ENCODE data around the gene INIP.

The INIP gene

GRCh38 chr9:112717661-112718331, at the start of gene INIP:
Gene INIP (minus strand): TSS chr9:112718117. CDS start chr9:112716485, 1,632 bp downstream.
- peak; percentile 97 for DNase-seq (ENCODE audit: low spot score)

GRCh38 chr9:112765281-112765680, 47.4 kb upstream of the INIP start:
- DNase-seq (ENCODE audit: low spot score): no peak

- peak; percentile 68 for DNase-seq (ENCODE audit: low spot score)
Observed at GRCh38 chr9:112764837-112765236, 46.9 kb upstream of the INIP start.

- peak; percentile 27 for DNase-seq (ENCODE audit: low spot score)
Observed at GRCh38 chr9:112764344-112764743, 46.4 kb upstream of the INIP start.

DNA sequence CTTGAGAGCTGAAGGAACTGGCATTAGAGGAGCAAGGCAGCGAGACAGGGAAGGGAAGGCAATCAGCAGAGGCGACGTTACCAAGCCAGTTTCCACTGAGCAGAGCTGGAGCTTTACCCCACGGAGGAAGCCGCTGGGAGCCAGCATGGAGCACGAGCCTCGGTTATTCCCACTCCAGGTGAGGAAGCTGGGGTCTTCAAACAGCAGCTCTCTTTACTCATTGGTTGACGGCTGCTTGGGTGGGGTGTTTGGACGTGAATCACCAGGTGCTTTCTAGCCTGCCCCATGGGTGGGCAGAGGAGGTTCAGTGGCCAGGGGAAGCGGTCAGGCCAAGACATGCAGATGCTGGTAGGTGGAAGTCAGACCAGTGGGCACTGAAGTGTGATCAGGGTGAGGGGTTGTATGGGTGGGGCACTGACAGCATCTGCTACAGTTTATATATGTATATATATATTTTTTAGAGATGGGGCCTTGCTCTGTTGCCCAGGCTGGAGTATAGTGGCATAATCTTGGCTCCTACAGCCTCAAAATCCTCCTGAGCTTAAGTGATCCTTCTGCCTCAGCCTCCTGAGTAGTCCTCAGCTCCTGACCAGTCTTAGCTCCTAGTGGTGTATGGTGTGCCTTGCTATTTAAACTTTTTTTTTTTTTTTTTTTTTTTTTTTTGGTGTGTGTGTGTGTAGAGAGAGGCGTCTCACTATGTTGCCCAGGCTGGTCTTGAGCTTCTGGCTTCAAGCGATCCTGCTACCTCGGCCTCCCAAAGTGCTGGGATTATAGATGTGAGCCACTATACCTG, 45.0 kb upstream of the INIP start:
- DNase-seq (ENCODE audit: low spot score): no peak

- no peak for DNase-seq (ENCODE audit: low spot score)
Observed at GRCh38 chr9:112761912-112762655, 44.2 kb upstream of the INIP start.

GRCh38 chr9:112760821-112761220, 42.9 kb upstream of the INIP start:
- no peak for DNase-seq (ENCODE audit: low spot score)

- DNase-seq (ENCODE audit: low spot score): no peak
Observed at GRCh38 chr9:112757940-112758339, 40.0 kb upstream of the INIP start.

DNA sequence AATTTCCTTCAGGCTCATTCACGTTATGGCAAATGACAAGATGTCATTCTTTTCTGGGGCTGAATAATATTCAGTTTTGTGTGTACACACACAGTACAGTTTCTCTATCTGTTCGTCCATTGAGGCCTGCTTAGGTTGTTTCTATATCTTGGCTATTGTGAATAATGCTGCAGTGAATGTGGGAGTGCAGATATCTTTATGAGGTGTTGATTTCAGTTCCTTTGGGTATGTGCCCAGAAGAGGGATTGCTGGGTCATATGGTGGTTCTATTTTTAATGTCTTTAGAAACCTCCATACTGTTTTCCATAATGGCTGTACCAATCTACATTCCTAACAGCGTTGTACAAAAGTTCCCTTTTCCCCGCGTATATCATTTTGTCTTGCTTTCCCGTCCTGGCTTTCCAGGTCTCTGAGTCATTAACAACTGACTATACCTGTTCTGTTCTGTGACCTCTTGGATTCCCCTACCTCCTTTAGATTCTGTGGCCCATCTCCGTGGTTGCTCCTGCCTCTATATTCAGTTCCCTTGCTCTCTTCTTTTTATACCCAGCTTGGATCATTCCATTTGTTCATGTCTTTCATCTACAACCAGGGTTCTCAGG, 39.5 kb upstream of the INIP start:
- no peak for DNase-seq (ENCODE audit: low spot score)

GRCh38 chr9:112755675-112756074, 37.8 kb upstream of the INIP start:
- DNase-seq (ENCODE audit: low spot score): no peak

DNA sequence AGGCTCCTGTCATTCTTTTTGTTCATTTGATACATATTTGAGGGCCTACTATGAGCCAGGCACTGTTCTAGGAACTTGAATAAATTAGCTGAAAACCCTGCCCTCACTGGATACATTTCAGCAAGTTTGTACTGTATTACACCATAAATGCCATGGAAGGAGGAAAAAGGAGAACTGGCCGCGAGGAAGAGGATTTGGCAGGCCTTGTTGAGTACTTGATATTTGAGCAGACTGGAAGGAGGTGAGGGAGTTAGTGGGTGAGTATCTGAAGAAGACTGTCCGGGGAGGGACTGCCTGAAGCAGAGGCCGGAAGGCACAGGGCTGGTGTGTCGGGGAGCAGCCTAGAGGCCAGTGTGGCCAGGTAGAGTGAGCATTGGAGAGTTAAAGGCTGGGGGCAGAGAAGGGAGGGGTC, 37.1 kb upstream of the INIP start:
- DNase-seq (ENCODE audit: low spot score): no peak

- DNase-seq (ENCODE audit: low spot score): peak; percentile 71
Observed at GRCh38 chr9:112754578-112754977, 36.7 kb upstream of the INIP start.

DNA sequence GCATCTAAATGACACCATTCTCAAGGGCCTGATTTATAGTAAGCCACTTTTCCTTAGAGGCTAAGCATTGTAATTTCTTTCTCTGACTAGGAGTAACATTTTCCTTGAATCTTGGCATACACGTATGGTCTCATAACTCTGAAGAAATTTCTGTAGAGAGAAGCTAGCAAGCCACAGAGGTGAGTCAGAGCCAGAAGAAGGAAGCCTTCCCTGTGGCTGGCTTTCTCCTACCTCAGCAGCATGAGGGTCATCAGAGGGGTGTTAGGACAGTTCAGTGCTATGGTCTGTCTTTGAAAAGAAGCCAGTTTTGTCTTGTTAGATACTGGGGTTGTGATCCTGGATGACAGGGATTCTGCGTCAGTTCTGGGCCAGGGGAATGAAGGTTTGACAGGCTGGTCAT, 35.8 kb upstream of the INIP start:
- peak; percentile 42 for DNase-seq (ENCODE audit: low spot score)

DNA sequence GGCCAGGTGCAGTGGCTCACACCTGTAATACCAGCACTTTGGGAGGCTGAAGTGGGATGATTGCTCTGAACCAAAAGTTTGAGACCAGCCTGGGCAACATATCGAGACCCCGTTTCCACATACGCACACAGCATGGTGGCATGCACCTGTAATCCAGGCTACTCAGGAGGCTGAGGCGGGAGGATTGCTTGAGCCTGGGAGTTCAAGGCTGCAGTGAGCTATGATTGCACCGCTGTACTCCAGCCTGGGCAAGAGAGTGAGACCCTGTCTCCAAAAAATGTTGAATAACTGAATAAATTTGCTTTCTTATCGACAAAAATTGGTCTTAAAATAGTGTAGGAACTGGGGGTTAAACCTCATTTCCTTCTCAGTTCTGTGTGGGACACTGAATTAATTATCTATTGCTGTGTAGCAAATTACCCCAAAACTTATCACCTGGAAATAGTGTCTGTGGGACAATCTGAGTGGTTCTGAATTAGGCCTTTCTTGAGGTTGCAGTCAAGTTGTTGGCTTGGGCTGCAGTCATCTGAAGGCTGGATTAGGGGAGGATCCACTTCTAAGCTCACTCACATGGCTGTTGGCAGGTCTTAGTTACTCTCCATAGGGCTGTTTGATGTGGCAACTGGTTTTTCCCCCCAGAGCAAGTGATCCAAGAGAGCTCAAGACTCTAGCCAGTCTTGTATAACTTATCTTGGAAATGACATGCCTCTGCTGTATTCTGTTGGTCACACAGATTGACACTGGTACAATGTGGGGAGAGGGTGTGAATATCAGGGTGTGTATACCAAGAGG, 34.6 kb upstream of the INIP start:
- no peak for DNase-seq (ENCODE audit: low spot score)

- peak; percentile 83 for DNase-seq (ENCODE audit: low spot score)
Observed at GRCh38 chr9:112751056-112751795, 33.3 kb upstream of the INIP start.

DNA sequence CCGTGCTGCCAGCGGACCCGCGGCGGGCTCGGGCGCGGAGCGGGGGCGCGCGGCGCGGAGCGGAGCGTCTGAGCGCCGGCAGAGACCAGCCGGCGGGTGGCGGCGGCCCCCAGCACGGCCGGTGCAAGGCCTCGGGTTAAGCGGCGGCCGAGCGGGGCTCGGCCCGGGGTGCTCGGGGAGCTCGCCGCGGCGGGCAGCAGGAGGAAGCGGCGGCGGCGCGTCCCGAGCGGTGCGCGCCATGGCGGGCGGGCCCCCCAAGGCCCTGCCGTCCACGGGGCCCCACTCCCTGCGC, 32.8 kb upstream of the INIP start:
- no peak for DNase-seq (ENCODE audit: low spot score)

- peak; percentile 87 for DNase-seq (ENCODE audit: low spot score)
Observed at GRCh38 chr9:112750016-112750763, 32.3 kb upstream of the INIP start, which contains the start of gene SNX30. Gene SNX30 (plus strand): TSS chr9:112750760. CDS start chr9:112751002, 242 bp downstream.

DNA sequence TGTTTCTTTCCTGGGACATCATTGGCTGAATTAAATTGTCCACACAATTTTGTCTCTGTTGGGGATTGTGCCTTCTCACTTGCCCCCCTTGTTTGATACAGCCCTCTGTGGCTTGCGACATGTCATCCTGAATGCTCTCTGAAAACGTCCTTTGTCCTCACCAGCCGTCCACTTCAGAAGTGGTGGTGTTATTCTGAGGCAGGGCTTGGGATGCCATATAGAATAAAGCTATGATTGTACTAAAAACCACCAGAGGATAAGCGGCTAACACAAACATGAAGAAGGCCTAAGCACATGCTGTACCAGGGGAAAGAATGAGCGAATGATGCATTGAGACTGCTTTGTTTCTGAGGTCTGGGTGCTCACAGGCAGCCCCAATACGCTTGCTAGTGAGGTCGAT, 29.2 kb upstream of the INIP start:
- peak; percentile 62 for DNase-seq (ENCODE audit: low spot score)

DNA sequence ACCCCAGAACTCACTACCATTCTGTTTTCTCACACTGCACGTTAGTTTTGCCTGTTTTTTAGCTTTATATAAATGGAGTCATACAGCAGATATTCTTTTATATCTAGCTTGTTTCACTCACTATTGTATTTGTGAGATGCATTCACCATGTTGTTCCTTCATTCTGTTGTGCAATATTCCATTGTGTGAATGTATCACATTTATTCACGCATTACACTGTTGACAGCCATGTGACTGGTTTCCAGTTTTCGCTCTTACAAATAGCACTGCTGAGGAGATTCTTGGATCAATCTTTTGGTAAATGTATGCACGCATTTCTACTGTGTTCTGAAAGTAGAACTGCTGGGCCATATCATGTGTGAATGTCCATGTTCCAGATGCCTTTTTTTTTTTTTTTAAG, 26.3 kb upstream of the INIP start:
- no peak for DNase-seq (ENCODE audit: low spot score)

DNA sequence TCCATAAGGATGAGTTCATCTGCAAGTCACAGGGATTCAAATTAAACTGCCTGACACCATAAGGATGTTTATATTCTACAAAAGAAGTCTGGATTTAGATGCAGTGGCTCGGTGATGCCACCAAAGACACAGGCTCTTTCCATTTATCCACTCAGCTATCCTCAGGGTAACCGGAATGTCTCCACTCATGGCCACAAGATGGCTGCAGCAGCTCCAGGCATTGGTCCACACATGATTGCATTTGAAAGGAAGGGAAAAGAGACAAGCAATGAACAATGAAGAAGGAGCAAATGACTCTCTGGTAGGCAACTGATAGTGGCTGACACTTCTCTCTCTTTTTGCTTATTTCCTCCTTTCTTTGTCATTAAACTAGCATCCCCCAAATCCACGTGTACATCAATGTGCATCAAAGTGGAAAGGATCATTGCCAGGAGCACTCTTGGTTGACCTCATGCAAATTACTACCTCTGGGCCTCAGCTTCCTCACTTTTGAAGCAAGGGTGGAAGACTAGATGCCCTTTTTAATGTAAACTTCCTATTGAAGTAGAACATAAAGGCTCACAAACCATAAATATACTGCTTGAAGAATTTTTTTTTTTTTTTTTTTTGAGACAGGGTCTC, 25.4 kb upstream of the INIP start:
- no peak for DNase-seq (ENCODE audit: low spot score)
